ENCODE measurements around the gene FADD.
"Not testable (repeated sequence)": the region's sequence is repeated elsewhere in the genome, so short reads cannot be mapped to it uniquely, and the experiment has no call there.

The FADD gene

DNA sequence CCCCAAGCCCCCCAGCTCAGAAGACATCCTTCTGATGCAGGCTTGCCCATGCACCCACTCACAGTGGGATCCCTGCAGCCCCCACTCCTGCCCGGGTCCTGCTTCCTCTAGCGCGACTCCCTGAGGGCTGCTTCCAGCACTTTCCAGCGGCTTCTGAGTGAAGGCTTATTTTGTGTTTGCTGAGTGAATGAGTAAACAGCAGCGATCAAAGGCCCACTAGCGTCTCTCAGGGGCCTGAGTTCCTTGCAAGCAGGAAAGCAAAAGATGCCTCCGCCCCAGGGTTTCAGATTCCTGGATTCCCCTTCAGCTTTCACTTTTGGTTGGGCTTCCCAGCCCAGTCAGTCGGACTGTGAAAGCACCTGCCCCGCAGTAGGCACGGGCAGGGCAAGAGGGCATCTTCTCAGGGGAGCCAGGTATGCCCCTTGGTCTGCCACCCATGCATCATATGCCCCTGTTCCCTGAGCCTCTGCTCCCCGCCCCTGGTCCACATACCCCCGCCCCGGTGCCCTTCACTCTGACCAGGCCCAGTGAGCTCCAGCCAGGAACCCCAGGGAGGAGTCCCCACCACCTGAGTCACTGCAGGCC lies 9.2 kb downstream of the FADD start:
- ChIA-PET POLR2A (ENCODE audit: low non-redundant PET) (no interaction called here), CTCF (interaction anchor here (0.6 kb wide), 1 partner anchor 518 kb away, joined by 3 read pairs; no protein-coding TSS in a partner anchor)
- DNase-seq (ENCODE audit: low spot score): no peak
- TF ChIP-seq, protein P1, sequence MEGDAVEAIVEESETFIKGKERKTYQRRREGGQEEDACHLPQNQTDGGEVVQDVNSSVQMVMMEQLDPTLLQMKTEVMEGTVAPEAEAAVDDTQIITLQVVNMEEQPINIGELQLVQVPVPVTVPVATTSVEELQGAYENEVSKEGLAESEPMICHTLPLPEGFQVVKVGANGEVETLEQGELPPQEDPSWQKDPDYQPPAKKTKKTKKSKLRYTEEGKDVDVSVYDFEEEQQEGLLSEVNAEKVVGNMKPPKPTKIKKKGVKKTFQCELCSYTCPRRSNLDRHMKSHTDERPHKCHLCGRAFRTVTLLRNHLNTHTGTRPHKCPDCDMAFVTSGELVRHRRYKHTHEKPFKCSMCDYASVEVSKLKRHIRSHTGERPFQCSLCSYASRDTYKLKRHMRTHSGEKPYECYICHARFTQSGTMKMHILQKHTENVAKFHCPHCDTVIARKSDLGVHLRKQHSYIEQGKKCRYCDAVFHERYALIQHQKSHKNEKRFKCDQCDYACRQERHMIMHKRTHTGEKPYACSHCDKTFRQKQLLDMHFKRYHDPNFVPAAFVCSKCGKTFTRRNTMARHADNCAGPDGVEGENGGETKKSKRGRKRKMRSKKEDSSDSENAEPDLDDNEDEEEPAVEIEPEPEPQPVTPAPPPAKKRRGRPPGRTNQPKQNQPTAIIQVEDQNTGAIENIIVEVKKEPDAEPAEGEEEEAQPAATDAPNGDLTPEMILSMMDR (conservative IDR thresholded peaks at IDR 0.05; ENCODE audit: low read depth): no peak
- no peak overlapping the region for H3K27ac ChIP-seq

DNA sequence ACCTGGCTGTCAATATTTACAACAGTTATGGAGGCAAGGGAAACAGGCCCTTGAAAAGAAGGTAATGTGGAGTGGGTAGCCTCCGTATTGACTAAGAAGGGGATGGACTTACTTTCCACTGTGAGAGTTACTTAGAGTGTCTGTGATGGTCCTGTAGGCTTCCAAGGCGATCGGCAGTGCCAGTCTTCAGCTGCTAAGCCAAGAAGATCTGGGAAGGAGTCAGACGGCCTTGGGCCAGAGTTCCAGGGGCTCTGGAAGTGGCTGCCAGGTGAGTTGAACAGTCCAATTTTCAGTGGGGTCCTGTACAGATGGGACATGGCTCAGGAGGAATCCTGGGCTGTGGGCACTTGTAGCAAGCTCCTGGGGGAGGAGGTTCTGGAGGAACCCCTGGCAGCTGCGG lies 14.3 kb downstream of the FADD start:
- H3K27ac ChIP-seq; CTCF ChIA-PET; DNase-seq (ENCODE audit: low spot score); POLR2A ChIA-PET (ENCODE audit: low non-redundant PET): not testable (repeated sequence)

DNA sequence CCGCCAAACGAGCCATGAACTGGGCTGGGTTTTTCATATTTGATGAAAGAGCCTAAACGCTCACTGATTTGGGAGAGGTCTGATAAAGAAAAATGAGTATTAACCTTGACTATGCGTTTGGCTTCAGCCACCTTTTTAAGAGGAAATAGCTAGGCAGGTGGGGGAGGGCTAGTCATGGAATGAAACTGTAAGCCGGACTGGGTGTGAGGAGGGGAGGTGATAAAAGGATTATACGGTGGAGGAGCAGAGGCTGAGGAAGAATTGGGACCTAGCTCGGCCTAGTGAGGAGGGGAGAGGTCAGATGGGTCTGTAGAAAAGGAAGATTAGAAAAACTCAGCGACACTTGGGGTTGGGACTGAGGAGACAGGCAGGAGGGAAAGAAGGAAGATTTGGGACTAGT lies 15.0 kb downstream of the FADD start:
- H3K27ac ChIP-seq; DNase-seq (ENCODE audit: low spot score); CTCF ChIA-PET; POLR2A ChIA-PET (ENCODE audit: low non-redundant PET): not testable (repeated sequence)

DNA sequence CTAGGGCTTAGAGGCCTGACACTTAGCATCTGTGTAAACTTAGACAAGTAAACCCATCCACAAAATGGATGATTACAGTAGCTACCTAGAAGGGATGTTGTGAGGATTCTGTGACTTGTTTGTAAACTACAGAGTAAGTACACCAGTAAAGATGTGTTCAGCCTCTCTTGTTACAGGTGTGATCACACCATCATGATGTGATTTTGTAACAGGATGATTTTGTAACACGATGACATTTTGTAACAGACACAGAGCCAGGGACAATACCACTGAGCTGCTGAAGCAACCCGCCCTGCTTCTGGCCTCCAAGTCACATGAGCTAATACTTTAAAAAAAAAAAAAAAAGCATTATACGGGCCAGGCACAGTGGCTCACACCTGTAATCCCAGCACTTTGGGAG lies 17.0 kb downstream of the FADD start:
- TF ChIP-seq, protein P1 (conservative IDR thresholded peaks at IDR 0.05; ENCODE audit: low read depth): no peak
- no peak for DNase-seq (ENCODE audit: low spot score)
- POLR2A ChIA-PET (ENCODE audit: low non-redundant PET): no interaction called here
- H3K27ac ChIP-seq: no peak overlapping the region
- CTCF ChIA-PET: no interaction called here

DNA sequence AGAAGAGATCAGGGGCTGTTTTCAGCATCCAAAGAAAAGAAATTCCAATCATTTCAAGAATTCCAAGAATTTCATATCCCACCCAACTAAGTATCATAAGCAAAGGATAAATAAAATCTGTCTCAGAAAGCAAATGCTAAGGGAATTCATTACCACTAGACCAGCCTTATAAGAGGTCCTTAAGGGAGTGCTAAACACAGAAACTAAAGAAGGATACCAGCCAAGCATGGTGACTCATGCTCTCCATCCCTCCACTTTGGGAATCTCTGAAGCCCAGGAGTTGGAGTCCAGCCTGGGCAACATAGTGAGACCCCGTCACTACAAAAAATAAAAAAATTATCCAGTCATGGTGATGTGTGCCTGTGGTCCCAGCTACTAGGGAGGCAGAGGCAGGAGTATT lies 17.8 kb downstream of the FADD start:
- TF ChIP-seq, protein P1 (conservative IDR thresholded peaks at IDR 0.05; ENCODE audit: low read depth): no peak
- ChIA-PET POLR2A (ENCODE audit: low non-redundant PET) (no interaction called here), CTCF (no interaction called here)
- DNase-seq (ENCODE audit: low spot score): no peak
- no peak overlapping the region for H3K27ac ChIP-seq

DNA sequence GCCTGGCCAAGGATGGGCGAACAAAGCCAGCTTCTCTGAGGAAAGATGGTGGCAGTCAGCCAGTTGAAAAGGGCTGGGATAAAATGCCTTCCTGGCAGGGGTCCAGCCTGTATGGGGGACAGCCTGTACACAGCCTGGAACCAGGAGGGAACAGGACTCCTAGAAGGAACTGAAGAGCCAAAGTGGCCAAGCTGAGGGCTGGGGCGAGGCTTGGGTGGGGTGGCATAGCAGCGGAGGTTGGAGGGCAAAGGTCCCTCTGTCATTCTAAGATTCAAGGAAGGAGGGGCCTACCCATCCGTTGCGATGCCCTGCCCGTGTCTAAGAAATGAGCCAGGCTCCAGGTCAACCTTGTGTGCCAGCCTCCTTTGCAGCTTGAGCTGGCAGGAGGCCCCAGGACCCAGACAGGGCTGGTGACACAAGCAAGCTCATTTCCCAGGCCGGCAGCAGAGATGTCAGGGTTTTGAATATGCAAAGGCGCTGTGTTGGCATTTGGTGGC lies 22.6 kb downstream of the FADD start:
- CTCF ChIA-PET: interaction anchor here (0.6 to 0.7 kb wide), 2 partner anchors 101 to 413 kb away, joined by 3 read pairs; no protein-coding TSS in a partner anchor
- DNase-seq (ENCODE audit: low spot score): no peak
- TF ChIP-seq, protein P1 (conservative IDR thresholded peaks at IDR 0.05; ENCODE audit: low read depth): no peak
- no peak overlapping the region for H3K27ac ChIP-seq
- POLR2A ChIA-PET (ENCODE audit: low non-redundant PET): no interaction called here

DNA sequence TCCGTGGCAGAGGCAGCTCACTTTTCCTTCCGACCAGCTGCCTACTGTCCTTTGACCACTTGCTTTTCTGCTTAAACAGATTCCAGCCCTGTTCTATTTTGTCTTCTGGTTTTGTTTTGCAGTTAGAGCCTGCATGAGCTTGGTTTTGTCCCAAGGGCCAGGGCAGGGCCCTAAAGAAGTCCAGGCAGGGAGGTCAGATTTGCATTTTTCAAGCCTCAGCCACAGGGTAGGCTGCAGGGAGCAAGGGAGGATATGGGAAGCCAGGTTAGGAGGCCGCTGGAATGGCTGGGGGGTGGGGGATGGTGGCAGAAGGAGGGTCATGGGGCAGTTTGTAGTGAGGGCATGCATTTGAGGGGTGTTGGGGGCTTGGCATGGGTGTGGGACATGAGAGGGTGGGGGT lies 23.1 kb downstream of the FADD start:
- TF ChIP-seq, protein P1 (conservative IDR thresholded peaks at IDR 0.05; ENCODE audit: low read depth): no peak
- POLR2A ChIA-PET (ENCODE audit: low non-redundant PET): no interaction called here
- DNase-seq (ENCODE audit: low spot score): no peak
- CTCF ChIA-PET: interaction anchor here (0.6 kb wide), 1 partner anchor 100 kb away, joined by 3 read pairs; no protein-coding TSS in a partner anchor
- no peak overlapping the region for H3K27ac ChIP-seq

DNA sequence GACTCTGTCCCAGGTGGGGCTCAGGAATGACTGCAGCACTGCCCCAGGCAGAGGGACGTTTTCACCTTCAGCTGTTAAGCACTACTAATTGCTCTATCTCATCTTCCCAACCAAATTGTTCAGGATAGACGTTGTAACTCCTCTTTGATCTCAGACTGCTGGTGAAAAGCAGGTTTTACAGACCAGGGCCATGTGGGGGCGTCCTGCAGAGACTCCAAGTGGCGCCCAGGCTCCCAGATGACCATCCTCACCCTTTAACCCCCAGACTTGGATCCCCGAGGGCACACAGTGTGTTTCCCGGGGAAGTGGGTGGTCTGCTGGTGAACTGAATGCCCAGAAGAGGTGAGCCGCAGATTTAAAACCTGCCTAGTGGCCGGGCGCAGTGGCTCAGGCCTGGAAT lies 23.9 kb downstream of the FADD start:
- DNase-seq (ENCODE audit: low spot score): no peak
- ChIA-PET CTCF (no interaction called here), POLR2A (ENCODE audit: low non-redundant PET) (no interaction called here)
- TF ChIP-seq, protein P1 (conservative IDR thresholded peaks at IDR 0.05; ENCODE audit: low read depth): no peak
- H3K27ac ChIP-seq: no peak overlapping the region

Data from RWPE1 (cell line).